ENCODE measurements around the gene HSPA12A.

HSPA12A gene

GRCh38 chr10:116625845-116626244, 116.5 kb downstream of the HSPA12A start:
- no peak for DNase-seq

- no peak for DNase-seq
These were observed 120.3 kb downstream of the HSPA12A start for GRCh38 chr10:116621934-116622655.

GRCh38 chr10:116621476-116621875, 120.9 kb downstream of the HSPA12A start:
- no peak for DNase-seq
